C4-2B (cell line): ENCODE results near the gene MAJIN.

Experiments
- H3K27ac ChIP-seq: fragments of 450-650 bp; 2 replicates; pipeline ENCODE4 v1.5.1; 2017
- CTCF ChIP-seq: fragments of 450-650 bp; conservative IDR thresholded peaks from 2 replicates; pipeline ENCODE4 v1.5.1; 2017; ENCODE audit warnings: mild to moderate bottlenecking
- ZFX ChIP-seq: fragments of 450-650 bp; IDR thresholded peaks from 2 replicates; pipeline ENCODE4 v1.6.1; 2017

MAJIN gene

GRCh38 chr11:64916040-64916774, 55.7 kb downstream of the MAJIN start:
- TF ChIP-seq ZFX: no peak
- TF ChIP-seq CTCF: no peak
- peak overlapping the region; percentile 71 for H3K27ac ChIP-seq

DNA sequence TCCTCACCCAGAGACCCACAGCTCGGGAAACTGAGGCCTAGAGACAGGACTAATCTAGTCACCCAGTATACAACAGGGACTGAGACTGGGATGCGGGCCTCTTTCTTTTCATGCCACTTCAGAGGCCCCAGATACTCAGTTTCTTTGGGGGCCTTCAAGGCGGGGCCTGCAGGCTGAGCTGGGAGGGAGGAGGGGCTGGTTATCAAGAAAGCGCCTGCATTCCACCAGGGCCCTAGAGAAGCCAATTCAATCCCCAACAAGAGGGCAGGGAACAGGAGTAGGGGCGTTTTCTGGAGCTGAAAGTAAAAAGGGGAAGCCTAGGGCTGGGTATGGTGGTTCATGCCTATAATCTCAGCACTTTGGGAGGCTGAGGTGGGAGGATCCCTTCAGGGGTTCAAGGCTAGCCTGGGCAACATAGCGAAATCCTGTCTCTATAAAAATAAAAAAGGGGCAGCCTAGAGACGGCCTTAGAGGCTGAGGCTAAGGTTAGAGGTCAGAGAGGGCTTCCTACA, 56.5 kb downstream of the MAJIN start:
- H3K27ac ChIP-seq: no peak overlapping the region; the same call in 1 of the 2 replicates
- no peak for TF ChIP-seq CTCF
- no peak for TF ChIP-seq ZFX

DNA sequence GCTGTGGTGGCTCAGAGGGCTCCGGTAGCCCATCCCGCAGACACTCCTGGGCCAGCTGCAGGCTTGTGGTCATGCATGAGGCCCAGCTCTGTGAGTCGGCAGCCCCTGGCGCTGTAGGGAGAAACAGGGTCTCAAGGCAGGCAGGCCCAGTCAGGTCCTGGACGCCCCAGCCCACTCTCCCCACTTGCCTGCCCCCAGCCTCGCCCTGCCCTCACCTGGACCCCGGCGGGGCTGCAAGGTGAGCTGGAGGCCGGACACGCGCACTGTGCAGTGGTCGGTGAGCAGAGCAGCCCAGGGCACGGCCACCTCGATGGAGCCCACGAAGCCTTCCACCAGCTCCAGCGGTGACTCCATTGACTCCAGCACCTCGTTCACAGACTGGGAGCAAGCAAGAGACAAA, 57.8 kb downstream of the MAJIN start:
- H3K27ac ChIP-seq: no peak overlapping the region
- TF ChIP-seq CTCF: no peak
- TF ChIP-seq ZFX: no peak

- TF ChIP-seq CTCF (no peak), ZFX (no peak)
- no peak overlapping the region for H3K27ac ChIP-seq
These were observed 58.7 kb downstream of the MAJIN start for GRCh38 chr11:64913171-64913727.

GRCh38 chr11:64911689-64912088, 60.2 kb downstream of the MAJIN start:
- H3K27ac ChIP-seq: no peak overlapping the region
- TF ChIP-seq ZFX (no peak), CTCF (no peak)

GRCh38 chr11:64911142-64911541, 60.8 kb downstream of the MAJIN start:
- no peak for TF ChIP-seq ZFX
- TF ChIP-seq CTCF: no peak
- no peak overlapping the region for H3K27ac ChIP-seq

DNA sequence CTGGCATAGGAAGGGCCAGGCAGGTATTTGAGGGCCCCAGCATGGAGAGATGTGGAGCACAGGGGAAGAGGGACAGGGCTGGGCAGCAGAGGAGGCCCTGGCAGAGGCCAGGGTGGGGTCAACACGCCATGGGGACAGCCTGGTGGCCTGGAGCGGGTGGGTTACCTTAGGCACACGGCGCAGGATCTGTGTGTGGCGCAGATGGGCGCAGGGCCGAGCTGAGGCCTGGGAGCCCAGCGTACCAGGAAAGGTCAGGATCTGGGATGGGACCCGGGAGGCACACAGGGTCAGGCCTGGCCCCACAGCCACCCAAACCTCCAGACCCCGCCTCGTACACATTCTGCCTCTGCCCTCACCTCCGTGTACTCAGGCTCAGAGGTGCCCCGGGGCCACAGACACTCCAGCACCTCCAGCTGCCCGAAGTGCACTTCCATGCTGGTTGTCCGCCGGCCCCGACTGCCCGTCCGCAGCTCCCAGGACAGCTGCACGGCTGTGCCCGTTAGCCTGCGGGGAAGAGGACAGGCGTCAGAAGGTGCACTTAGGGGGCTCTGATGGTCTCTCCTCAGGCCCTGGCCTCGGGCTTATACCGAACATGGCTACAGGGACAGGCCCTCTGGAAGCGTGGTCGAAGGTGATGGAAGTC, 61.3 kb downstream of the MAJIN start:
- H3K27ac ChIP-seq: no peak overlapping the region
- TF ChIP-seq ZFX (no peak), CTCF (no peak)
